IMR-90 (cell line): Measurements from ENCODE around the gene KIDINS220.

Experiments
- CHD1 ChIP-seq: IDR thresholded peaks from 2 replicates; pipeline ENCODE4 v1.6.1; 2012; ENCODE audit warnings: low read depth, low read length, improper control_type of control experiment
- CTCF ChIP-seq: conservative IDR thresholded peaks from 2 replicates; pipeline ENCODE4 v1.5.1; 2012; ENCODE audit warnings: mild to moderate bottlenecking, low read depth, low read length, improper control_type of control experiment
- MAFK ChIP-seq: IDR thresholded peaks from 2 replicates; pipeline ENCODE4 v1.6.1; 2012; ENCODE audit warnings: low read depth, low read length, improper control_type of control experiment
- POLR2A ChIP-seq: IDR thresholded peaks from 2 replicates; pipeline ENCODE4 v1.6.1; 2012; ENCODE audit warnings: mild to moderate bottlenecking, low read depth, low read length
- RAD21 ChIP-seq: IDR thresholded peaks from 2 replicates; pipeline ENCODE4 v1.6.1; 2012; ENCODE audit warnings: low read length, improper control_type of control experiment
- RFX5 ChIP-seq: IDR thresholded peaks from 2 replicates; pipeline ENCODE4 v1.8.0; 2012; ENCODE audit warnings: low read depth, mild to moderate bottlenecking, low read length, moderate library complexity
- SMC3 ChIP-seq: fragments of 150-350 bp; IDR thresholded peaks from 2 replicates; pipeline ENCODE4 v1.6.1; 2016; ENCODE audit warnings: low read depth, mild to moderate bottlenecking, antibody characterized with exemption, low read length, moderate library complexity

GRCh38 chr2:8850845-8851487 lies 13.6 kb upstream of the KIDINS220 start:
- TF ChIP-seq POLR2A (no peak), CTCF (no peak), RAD21 (no peak), CHD1 (no peak), RFX5 (no peak), SMC3 (no peak), MAFK (no peak)
